ENCODE data around the gene ECHS1.
"Not testable (repeated sequence)": the region's sequence is repeated elsewhere in the genome, so short reads cannot be mapped to it uniquely, and the experiment has no call there.

The ECHS1 gene

DNA sequence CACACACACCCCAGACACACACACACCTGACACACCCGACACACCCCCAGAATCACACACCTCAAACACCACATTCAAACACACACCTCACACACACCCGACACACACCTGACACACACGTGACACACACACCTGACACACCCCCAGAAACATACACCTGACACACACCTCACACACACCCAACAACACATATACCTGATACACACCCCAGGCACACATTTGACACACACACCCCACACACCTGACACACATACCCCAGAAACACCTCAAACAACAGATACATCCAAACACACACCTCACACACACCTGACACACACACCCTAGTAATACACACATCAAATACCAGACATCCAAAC is 35.8 kb downstream of the ECHS1 start:
- no peak for FAIRE-seq

DNA sequence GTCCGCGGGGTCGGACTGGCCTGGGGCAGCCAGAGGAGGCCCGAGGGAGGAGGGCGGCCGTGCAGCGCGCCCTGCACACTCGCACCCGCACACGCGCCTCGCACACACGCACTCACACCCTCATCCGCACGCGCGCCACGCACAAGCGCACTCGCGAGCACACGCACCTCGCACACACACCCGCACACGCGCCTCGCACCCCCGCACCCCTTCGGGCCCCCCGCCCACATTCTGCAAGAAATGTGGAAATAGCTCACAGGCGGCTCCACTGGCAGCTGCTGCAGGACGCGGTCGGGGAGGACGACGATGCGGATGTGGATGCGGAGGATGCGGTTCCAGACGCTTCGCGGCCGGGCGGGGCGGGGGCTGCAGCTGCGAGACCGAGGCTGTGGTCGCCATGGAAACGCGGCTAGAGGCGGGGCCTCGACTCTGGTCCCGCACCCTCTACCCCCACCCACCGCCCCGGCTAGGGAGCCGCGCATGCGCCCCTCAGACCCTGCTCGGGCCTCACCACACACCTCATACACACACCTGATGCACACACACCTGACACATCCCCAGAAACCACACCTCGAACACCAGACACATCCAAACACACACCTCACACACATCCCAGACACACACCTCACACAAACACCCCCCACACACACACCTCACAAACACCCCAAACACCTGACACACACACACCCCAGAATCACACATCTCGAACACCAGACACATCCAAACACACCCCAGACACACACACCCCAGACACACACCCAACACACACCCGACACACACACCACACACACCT is 36.4 kb downstream of the ECHS1 start, which contains the start of gene CALY:
Gene CALY, minus strand, starts transcription at position 320 of the 793 bp plus-strand sequence. CDS start 7,907 bp downstream, outside the sequence.
- no peak for FAIRE-seq

DNA sequence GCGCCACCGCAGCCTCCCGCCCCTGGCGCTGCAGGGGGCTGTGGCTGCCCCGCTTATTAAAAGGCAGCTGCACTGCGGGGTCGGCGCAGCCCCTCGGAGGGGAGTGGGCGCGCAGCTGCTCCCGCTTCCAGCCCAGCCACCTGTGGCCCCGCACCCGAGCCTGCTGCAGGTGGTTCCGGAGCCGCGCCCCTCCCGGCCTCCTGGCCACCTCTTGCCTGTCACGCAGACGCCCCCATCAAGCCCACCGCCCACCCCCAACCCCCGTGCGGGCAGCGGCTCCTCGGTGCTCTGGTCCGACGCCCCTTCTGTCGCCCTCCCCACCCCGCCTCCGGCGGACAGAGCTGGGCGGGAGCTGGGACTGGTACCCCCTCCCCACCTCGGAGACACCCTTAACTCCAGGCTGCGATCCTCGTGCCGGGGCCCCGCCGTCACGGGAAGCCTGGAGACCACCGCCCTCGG is 37.0 kb downstream of the ECHS1 start:
- no peak for FAIRE-seq

DNA sequence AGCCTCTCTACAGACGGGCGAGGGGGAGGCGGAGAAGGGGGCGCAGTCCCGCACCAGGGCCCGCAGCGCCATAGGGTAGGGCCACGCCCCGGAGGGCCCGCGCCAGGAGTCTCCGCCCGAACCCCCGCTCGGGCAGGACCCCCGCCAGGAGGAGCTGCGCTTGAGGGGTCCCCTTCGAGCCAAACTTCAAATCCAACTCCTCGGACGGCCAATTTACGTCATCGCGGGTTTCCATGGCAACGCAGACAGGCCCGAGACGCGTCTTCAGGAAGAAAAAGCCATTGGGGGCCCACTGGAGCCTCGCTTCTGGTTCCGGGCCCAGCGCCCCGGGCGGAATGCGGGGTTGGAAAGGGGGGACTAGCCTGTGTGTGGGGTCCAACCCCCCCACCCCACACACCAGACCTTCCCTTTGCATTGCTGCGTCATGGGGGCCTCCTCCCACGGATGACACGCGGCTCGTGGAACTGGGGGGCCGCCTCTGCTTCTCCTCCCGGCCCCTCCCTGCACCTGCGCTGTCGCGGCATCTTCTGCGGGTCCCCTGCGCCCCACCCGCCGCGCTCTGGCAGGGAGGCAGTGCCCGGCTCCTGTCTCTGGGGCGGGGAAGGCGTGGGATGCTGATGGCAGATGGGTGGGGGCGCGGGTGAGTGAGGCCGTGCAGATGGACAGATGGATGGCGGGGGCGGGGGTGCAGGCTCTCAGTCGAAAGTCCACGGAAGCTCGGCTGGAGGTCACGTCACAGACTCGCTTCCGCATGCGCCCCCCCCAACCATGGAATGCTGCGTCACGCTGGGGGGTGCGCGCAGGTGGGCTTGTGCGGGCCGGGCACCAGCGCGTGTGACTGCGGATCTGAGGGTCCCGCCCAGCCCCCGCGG is 37.7 kb downstream of the ECHS1 start:
- FAIRE-seq = no peak

DNA sequence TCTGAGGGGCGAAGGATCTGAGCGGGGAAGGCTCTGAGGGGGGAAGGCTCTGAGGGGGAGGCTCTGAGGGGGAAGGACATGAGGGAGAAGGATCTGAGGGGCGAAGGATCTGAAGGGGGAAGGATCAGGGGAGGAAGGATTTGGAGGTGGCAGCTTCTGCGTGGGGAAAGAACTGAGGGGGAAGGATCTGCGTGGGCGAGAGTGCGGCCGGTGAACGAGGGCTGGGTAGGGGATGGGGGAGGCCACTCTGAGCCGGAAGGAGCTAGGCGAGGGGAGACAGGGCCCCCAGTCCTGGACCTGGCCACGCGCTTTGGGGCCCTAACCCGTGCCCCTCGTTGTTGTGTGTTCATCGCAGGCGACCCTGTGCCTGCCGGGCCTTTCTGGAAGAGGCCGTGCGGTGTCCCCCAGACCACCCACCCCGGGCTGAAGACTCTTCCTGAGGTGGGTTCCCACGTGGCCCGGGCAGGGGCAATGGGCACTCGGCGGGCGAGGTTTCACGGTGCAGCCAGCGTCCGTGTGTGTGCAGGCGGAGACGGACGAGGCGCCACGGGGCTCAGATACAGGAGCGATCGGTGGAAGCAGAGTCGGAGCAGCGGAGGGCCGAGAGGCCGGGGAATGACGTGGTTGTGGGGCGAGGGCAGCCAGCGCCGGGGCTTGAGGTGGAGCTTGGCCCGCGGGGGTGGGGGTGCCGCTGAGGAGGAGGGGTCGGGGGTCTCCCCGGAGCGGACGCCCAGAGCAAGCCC is 38.5 kb downstream of the ECHS1 start:
- no peak for FAIRE-seq

DNA sequence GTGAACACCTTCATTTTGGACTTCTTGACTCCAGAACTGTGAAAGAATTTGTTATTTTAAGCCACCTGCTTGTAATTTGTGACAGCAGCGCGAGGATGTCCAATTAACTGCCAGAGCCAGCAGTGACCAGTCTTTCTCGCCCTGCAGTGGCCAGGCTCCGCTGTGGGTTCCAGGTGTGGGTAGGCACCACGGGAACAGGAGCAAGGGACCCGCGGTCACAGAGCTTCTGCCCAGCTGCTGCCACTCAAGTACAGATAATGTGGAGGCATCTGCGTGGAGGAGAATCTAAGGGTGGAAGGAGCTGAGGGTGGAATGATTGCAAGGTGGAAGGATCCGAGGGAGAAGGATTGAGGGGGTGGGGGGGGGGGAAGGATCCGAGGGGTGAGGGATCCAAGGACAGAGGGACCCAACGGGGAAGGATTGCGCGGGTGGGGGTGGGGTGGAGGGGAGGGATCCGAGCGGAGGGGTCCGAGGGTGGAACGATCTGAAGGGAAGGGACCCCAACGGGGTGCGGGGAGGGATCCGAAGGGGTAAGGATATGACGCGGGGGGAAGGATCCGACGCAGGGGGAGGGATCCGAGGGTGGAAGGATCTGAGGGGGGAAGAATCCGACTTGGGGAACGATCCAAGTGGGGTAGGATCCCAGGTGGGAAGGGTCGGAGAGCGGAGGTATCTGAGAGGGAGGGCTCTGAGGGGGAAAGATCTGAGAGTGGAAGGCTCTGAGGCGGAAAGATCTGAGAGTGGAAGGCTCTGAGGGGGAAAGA is 40.0 kb downstream of the ECHS1 start:
- no peak for FAIRE-seq

DNA sequence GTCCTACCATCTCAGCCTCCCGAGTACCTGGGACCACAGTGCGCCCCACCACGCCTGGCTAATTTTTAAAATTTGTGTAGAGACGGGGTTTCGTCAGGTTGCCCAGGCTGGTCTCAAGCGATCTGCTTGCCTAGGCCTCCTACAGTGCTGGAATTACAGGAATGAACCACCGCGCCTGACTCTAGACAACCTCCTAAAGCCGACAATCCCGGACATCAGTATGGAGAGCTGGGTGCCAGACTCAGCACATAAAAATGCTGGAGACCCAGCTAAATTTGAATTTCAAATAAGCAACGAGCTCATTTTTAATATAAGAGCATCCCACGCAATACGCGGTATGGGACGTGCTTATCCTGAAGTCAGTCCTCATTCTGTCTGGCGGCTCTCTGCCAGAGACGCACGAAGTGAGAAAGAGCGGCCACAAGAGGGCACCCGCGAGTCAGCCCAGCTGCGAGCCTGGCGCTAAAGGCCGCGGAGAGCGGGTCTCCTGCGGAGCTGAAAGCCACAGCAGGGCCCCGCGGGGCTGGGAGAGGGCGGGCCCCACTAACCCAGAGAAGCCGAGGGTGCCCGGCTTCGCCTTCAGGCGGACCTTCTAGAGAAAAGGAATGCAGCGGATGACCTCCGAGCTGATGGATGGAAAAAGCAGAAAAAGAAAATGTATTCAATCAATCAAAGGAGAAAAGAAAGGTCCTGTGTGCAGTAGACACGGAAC is 43.5 kb downstream of the ECHS1 start:
- FAIRE-seq = no peak

DNA sequence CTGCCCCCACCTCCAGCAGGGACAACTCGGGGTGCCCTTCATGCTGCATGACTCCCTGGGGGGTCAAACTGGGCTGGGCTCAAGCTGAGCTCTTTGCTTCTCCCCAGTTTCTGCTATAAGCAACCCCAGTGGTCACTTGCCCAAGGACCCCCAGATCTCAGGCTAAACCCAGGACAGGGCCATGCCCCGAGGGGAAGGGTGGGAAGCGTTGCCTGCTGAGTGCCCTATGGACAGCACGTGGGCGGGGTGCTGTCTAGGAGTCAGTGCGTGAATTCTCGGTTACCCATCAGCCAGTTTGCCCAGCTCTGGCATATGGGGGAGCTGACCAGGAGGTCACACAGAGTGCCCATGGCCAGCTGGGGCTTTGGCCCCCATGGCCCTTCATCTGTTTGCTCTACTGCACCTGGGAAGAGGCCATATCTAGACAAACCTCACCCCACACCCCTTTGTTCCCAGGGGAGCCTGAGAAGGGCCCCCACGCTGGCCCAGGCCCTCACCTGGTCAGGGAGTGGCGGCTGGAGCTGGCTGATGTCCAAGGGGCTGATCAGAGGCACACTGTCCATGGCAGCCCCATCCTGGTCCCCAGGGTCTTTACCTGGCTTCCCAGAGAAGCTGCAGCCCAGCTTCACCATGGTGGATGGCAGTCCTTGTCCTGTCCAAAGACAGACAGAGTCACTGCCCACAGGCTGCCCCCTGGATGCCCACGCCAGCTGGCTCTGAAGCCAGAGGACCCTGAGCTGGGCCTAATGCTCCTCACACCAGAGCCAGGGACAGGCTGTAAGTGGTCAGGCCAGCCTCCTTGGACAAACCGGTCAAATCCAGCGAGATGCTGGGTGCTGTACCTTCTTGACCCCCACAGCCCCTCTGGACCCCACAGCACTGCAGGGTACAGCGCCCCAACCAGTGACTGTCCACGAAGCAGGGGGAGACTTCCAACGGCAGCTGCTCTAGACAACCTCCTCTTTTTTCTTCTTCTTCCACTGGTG is 44.5 kb downstream of the ECHS1 start:
- no peak for FAIRE-seq

DNA sequence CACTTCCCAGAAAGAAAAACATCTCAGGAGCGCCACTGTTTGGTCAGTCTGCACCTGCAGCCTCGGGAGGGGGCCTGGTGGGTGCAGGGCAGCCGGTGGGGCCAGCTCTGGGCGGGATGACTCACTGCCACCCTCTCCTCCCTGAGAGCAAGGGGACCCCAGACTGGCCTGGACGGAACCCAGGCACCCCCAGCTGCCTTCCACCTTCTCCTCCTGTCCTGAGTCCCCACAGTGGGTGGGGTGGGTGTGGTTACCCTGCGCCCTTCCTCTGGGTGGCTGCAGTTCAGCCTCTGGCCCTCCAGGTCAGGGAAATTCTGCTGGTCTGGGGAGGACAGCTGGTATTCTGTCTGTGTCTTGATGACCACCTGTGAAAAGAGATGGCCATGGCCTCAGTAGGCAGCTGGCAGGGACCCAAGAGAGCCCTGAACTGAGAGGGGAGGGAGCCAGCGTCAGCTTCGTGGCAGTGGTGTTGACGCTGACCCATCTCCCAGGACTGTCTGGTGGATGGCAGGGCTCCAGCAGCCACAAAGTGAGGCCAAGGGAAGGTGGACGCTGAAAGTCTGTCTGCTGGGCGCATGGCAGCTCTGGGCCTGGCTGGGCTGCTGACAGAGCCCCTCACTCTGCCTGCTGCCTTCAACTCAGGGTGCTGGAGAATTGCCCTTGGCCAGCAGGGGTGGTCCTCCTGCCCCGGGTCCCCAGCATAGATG is 45.4 kb downstream of the ECHS1 start:
- FAIRE-seq = no peak

DNA sequence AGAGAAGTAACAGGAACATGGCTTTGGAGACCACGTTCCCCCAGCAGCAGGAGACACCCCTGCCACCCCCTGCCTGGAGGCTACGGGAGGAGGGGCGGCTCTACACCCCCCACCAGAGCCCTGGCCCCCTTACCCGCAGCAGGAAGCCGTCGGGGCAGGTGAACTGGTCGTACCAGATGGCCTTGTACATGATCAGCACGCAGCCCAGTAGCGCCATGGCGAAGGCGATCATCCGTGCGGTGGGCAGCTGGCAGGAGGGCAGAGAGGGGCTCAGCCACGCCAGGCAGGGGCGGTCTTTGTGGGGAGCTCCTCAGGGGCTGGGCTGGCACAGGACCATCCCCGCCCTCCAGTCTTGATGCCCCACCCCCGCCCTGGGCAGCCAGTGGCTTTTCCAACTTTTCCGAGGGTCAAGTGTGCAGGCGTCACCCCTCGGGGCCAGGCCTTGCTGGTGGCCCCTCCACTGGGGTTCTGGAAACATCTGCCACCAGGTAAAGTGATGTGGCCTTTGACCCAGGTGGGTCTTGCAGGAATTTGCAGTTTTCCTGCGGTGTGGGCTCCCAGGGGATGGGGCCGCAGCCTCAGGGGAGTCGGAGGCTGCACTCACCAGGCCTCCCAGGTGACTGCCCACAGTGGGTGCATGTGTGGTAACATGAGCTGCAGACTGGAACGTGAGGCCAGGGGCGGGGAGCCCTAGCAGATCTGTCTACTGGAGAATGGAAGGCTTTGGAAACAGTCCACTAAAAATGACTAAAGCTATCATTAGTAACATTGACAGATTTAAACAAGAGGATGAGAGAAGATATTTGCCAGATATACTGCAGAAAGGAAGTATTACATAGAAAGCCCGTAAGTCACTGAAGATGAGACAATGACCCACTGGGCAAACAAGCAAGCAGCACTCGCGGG is 46.2 kb downstream of the ECHS1 start:
- no peak for FAIRE-seq

DNA sequence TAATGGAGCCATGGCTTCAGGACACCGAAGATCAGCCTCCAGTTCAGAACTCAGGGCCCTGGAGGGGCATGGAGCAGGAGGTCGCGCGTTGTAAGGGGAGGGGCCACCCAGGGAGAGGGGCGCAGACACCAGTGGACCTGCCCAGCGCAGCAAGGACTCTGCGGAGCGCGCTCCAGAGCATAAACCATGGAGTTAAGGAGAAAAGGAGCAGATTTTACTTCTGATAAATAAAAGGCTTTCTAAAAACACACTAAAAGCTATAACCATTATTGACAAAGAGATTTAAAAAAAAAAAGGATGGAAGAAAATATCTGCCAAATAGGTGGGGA is 47.0 kb downstream of the ECHS1 start:
- FAIRE-seq = no peak

DNA sequence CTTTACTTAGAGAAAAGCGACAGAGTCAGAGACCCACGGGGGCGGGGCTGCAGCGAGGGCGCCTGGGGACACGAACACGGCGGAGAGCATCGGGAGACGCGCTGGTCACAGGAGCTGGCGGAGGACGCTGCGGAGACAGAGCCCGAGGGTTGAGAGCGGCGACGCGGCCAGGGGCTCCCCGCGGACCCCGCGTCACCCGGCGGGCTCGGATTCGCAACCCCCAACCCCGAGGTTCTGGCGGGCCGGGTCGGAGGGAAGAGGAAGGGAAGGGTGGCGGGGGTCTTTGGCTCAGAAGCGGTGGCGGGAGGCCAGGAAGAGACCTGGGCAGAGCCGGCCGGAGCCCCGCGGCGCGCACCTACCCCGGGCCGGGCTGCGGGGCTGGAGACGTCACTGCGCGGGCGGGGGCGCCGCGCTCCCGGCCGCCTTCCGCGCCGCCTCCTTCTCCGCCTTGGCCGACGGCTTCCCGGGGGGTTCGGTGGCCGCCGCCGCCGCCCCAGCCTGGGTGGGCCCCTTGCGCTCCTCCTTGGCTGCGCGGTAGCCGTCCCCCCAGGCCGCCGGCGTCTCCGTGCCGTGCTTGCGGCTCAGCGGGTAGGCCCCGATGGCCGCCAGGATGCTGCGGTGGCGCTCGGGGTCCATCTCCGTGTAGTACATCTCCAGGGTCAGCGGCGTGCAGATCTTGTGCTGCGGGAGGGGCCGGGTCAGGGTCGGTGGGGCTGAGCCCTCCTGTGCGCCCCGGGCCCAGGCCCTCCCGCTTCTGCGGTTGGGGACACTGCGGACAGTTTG is 47.5 kb downstream of the ECHS1 start:
- FAIRE-seq = no peak

DNA sequence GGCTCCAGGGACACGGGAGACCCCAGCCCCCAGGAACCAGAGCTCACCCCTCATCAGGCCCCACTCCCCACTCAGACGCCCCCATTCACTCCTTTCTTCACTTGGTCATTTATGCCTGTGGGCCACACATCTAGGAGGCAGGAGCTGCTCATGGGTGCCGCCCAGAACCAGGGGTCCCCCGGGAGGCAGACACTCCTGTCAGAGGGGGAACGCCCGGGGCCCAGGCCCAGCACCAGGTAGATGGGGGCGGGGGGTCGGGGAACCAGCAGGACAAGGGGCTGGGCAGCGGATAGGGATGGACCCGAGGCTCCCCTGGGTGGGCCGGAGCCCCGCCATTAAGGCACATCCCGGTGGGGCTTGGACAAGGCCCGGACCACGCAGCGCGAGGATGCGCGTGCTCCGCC is 48.3 kb downstream of the ECHS1 start:
- FAIRE-seq = no peak

DNA sequence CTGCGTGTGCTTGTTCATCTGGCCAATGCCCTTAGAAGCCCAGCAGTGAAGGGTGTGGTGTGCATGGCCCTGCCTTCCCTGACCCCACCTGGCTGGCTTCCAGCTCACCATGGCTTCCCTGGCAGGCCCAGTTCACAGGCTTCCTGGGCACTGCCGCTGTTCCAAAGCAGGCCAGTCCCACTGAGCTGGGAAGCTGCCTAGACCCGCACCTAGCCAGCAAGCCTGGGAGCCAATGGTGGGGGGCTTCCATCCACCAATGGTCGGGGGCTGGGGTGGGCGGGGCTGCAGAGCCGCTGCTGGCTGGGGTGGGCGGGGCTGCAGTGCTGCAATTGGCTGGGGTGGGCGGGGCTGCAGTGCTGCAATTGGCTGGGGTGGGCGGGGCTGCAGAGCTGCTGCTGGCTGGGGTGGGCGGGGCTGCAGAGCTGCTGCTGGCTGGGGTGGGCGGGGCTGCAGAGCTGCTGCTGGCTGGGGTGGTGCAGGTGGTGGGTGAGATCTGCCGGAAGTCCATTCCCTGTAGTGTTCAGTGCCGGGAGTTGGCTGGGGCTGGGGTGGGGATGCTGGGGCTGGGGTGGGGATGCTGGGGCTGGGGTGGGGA is 48.9 kb downstream of the ECHS1 start:
- no peak for FAIRE-seq

DNA sequence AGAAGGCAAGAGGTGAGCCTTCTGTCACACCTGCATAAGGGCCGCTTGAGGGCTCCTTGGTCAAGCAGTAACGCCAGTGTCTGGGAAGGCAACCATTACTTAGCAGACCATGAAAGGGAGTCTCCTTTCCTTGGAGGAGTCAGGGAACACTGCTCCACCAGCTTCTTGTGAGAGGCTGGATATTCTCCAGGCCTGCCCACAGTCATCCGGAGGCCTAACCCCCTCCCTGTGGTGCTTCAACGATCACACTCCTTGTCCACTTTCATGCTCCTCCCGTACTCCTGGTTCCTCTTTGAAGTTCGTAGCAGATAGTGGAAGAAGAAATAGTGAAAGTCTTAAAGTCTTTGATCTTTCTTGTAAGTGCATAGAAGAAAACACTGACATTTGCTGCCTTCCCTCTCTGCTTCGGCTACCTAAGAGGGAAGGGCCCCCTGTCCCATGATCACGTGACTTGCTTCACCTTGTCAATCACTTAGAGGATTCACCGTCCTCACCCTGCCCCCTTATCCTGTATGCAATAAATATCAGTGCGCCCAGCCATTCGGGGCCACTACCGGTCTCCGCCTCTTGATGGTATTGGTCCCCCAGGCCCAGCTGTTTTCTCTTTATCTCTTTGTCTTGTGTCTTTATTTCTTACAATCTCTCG is 51.0 kb downstream of the ECHS1 start:
- not testable (repeated sequence) for FAIRE-seq

DNA sequence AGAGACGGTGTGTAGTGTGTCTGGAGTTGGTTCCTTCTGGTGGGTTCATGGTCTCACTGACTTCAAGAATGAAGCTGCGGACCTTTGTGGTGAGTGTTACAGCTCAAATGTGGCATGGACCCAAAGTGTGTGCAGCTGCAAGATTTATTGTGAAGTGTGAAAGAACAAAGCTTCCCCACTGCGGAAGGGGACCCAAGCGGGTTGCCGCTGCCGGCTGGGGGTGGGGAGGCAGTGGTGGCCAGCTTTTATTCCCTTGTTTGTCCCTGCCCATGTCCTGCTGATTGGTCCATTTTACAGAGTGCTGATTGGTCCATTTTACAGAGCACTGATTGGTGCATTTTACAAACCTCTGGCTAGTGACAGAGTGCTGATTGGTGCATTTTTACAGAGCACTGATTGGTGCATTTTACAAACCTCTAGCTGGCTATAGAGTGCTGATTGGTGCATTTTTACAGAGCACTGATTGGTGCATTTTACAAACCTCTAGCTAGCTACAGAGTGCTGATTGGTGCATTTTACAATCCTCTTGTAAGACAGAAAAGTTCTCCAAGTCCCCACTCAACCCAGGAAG is 52.2 kb downstream of the ECHS1 start:
- not testable (repeated sequence) for FAIRE-seq
